ENCODE results near the gene KDM7A. TPM values are rescaled to one million over a fixed set of nuclear protein-coding genes. Genes with fewer than 3 reads are reported as not detected.

The KDM7A gene
- total and polyA plus RNA-seq, 8 donors, result 2.3 to 49.8 (median 17.9) TPM

DNA sequence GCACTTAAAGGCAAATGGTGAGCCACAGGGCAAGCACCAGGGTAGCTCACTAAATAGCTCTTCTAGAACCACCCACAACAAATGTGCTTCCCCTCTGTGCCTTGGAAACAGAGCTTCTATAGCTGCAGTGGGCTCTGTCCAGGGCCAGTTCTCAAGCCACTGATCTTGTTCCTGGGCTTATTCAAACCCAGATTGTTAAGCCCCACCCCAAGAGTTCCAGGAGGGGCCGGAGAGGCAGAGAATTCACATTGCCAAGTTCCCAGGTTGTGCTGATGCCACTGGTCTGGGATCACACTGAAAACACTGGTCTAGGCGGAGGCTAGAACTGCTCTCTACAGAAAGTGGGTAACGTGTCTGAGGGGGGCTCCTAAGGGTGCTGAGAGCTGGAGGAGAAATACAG lies 15.4 kb upstream of the KDM7A start:
- no peak for TF ChIP-seq POLR2A (IDR thresholded peaks at IDR 0.05)
- no peak for TF ChIP-seq EP300 (IDR thresholded peaks at IDR 0.05)
- TF ChIP-seq, protein P1, sequence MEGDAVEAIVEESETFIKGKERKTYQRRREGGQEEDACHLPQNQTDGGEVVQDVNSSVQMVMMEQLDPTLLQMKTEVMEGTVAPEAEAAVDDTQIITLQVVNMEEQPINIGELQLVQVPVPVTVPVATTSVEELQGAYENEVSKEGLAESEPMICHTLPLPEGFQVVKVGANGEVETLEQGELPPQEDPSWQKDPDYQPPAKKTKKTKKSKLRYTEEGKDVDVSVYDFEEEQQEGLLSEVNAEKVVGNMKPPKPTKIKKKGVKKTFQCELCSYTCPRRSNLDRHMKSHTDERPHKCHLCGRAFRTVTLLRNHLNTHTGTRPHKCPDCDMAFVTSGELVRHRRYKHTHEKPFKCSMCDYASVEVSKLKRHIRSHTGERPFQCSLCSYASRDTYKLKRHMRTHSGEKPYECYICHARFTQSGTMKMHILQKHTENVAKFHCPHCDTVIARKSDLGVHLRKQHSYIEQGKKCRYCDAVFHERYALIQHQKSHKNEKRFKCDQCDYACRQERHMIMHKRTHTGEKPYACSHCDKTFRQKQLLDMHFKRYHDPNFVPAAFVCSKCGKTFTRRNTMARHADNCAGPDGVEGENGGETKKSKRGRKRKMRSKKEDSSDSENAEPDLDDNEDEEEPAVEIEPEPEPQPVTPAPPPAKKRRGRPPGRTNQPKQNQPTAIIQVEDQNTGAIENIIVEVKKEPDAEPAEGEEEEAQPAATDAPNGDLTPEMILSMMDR (IDR thresholded peaks at IDR 0.05), result no peak
- TF ChIP-seq POLR2AphosphoS5 (IDR thresholded peaks at IDR 0.05), result no peak
- no peaks in the 10 kb centered on the region for H3K27me3 ChIP-seq
- H3K4me3 ChIP-seq, result no peak overlapping the region
- no peaks in the 10 kb centered on the region for H3K9me3 ChIP-seq
- H3K27ac ChIP-seq, result no peak overlapping the region
- H3K36me3 ChIP-seq, result no peaks in the 10 kb centered on the region
- 68 to 83% (median 82%) methylated on average over 3 of the region's 3 CpGs for WGBS, 5 donors
- intact Hi-C loops (cut with DNase I; ENCODE audit: low total_unique reads), result no loop called here
- no peaks in the 10 kb centered on the region for H3K4me1 ChIP-seq
- DNase-seq, result no peak

DNA sequence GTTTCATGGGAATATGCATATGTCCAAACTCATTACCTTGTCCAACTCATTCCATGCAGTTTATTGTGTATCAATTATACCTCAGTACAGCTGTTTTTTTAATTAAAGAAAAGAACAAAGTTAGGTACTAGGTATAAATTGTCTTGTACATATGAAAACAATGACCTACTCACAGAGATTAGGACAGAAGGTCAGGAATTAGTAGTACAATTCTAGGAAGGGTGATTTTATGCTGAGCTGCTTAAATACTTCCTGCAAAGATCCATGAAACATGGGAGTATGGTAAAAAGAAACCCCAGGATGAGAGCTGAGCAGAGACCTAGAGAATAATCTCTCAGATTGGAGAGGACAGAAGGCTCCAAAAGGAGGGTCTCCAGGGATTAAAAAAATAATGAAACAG lies 13.8 kb upstream of the KDM7A start:
- H3K27ac ChIP-seq, result no peak overlapping the region
- H3K4me1 ChIP-seq, result no peaks in the 10 kb centered on the region

DNA sequence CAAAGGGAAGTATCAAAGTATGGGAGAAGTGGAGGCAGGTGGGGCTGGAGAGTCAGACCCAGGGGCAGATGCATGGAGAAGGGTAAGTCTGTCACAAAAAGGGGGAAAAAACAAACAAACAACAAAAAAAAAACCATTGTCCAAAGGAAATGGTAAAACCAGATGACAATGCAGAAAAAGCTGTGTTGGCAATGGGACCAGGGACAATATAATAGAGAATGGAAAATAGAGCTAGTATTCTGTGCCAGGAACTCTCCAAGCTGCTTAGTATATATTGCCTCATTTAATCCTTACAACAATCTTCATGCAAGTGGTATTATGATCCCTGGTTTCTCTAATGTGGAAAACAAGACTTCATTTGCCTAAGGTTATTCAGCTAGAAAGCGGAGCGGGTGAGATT lies 13.1 kb upstream of the KDM7A start:
- Histone ChIP-seq H3K9me3 (no peaks in the 10 kb centered on the region), H3K4me1 (no peaks in the 10 kb centered on the region), H3K4me3 (no peak overlapping the region), H3K27ac (no peak overlapping the region), H3K27me3 (no peaks in the 10 kb centered on the region), H3K36me3 (no peaks in the 10 kb centered on the region)
- 85 to 100% (median 97%) methylated on average over 2 of the region's 2 CpGs for whole genome bisulfite sequencing, 5 donors
- TF ChIP-seq POLR2AphosphoS5 (IDR thresholded peaks at IDR 0.05), result no peak
- TF ChIP-seq, protein P1 (IDR thresholded peaks at IDR 0.05), result no peak
- TF ChIP-seq EP300 (IDR thresholded peaks at IDR 0.05), result no peak
- no peak for TF ChIP-seq POLR2A (IDR thresholded peaks at IDR 0.05)
- intact Hi-C loops (cut with DNase I; ENCODE audit: low total_unique reads), result loop anchor here (10.0 kb wide), 1 partner anchor 105 kb away; no protein-coding TSS in a partner anchor
- DNase-seq, result no peak

More for the DNA sequence above, 13.8 kb upstream of the KDM7A start:
- intact Hi-C loops (cut with DNase I; ENCODE audit: low total_unique reads), result no loop called here
- Histone ChIP-seq H3K4me3 (no peak overlapping the region), H3K9me3 (no peaks in the 10 kb centered on the region), H3K27me3 (no peaks in the 10 kb centered on the region), H3K36me3 (no peaks in the 10 kb centered on the region)
- no peak for DNase-seq
- TF ChIP-seq POLR2A (IDR thresholded peaks at IDR 0.05) (no peak), EP300 (IDR thresholded peaks at IDR 0.05) (no peak), POLR2AphosphoS5 (IDR thresholded peaks at IDR 0.05) (no peak)
- TF ChIP-seq, protein P1 (IDR thresholded peaks at IDR 0.05), result no peak

- Histone ChIP-seq H3K27ac (no peak overlapping the region), H3K4me1 (peaks cover 5 to 11% (median 8%) of the 10 kb centered on the region in 4 donors), H3K4me3 (no peak overlapping the region), H3K27me3 (peaks cover 0 to 20% (median 0%) of the 10 kb centered on the region in 3 donors), H3K9me3 (no peaks in the 10 kb centered on the region), H3K36me3 (no peaks in the 10 kb centered on the region)
- WGBS, 5 donors, result 74 to 84% (median 81%) methylated on average over 4 of the region's 4 CpGs
- intact Hi-C loops (cut with DNase I; ENCODE audit: low total_unique reads), result loop anchor here (10.0 kb wide), 1 partner anchor 112 kb away; no protein-coding TSS in a partner anchor
- DNase-seq, result no peak
- TF ChIP-seq EP300 (IDR thresholded peaks at IDR 0.05) (no peak), POLR2AphosphoS5 (IDR thresholded peaks at IDR 0.05) (no peak), POLR2A (IDR thresholded peaks at IDR 0.05) (no peak)
- TF ChIP-seq, protein P1 (IDR thresholded peaks at IDR 0.05), result no peak
These were observed 6.1 kb upstream of the KDM7A start for GRCh38 chr7:140182917-140183316.
